Trophoblast cell (in vitro differentiated cells and primary cell): ENCODE data around the gene PPEF2.

Experiments used
- DNase-seq, 2 donors: peaks; one replicate each; pipeline ENCODE4 v3.0.0-alpha.2; 2016
- H2AFZ ChIP-seq: 2 replicates; pipeline ENCODE4 v1.6.1; 2013; ENCODE audit warnings: low read length, moderate library complexity, mild to moderate bottlenecking; ENCODE audit not compliant: insufficient read depth, poor library complexity
- H2AK5ac ChIP-seq: 2 replicates; pipeline ENCODE4 v1.6.1; 2013; ENCODE audit warnings: mild to moderate bottlenecking, low read length
- H2BK120ac ChIP-seq: 2 replicates; pipeline ENCODE4 v1.6.1; 2013; ENCODE audit warnings: low read length, mild to moderate bottlenecking, moderate library complexity; ENCODE audit not compliant: insufficient read depth, poor library complexity
- H2BK12ac ChIP-seq: 2 replicates; pipeline ENCODE4 v1.6.1; 2013; ENCODE audit warnings: mild to moderate bottlenecking, low read length, moderate library complexity
- H2BK5ac ChIP-seq: 2 replicates; pipeline ENCODE4 v1.6.1; 2013; ENCODE audit warnings: low read length, low read depth, moderate library complexity, mild to moderate bottlenecking; ENCODE audit not compliant: poor library complexity
- H3K14ac ChIP-seq: 2 replicates; pipeline ENCODE4 v1.6.1; 2013; ENCODE audit warnings: mild to moderate bottlenecking, low read length
- H3K18ac ChIP-seq: 2 replicates; pipeline ENCODE4 v1.6.1; 2013; ENCODE audit warnings: mild to moderate bottlenecking, low read length
- H3K23ac ChIP-seq: 2 replicates; pipeline ENCODE4 v1.6.1; 2013; ENCODE audit warnings: low read length
- H3K27ac ChIP-seq: 2 replicates; pipeline ENCODE4 v1.5.1; 2013; ENCODE audit warnings: low read depth, mild to moderate bottlenecking, inconsistent platforms, low read length, moderate library complexity
- H3K27me3 ChIP-seq: 2 replicates; pipeline ENCODE4 v1.6.1; 2013; ENCODE audit warnings: inconsistent platforms, mild to moderate bottlenecking, low read length, moderate library complexity; ENCODE audit not compliant: insufficient read depth
- H3K36me3 ChIP-seq, 2 experiments: 1 replicate in 1 of 2; 2 replicates in 1 of 2; pipeline ENCODE4 v1.6.1; 2013; ENCODE audit warnings: low read length in 2 of 2, mild to moderate bottlenecking in 2 of 2, moderate library complexity in 1 of 2; ENCODE audit not compliant: insufficient read depth in 2 of 2, control insufficient read depth in 1 of 2
- H3K4ac ChIP-seq: 2 replicates; pipeline ENCODE4 v1.6.1; 2013; ENCODE audit warnings: low read depth, mild to moderate bottlenecking, low read length, moderate library complexity
- H3K4me1 ChIP-seq, 2 experiments: 1 replicate in 1 of 2; 2 replicates in 1 of 2; pipeline ENCODE4 v1.6.1; 2013; ENCODE audit warnings: low read length in 2 of 2, mild to moderate bottlenecking in 2 of 2, moderate library complexity in 1 of 2; ENCODE audit not compliant: insufficient read depth in 2 of 2, control insufficient read depth in 1 of 2
- H3K4me2 ChIP-seq: 2 replicates; pipeline ENCODE4 v1.6.1; 2013; ENCODE audit warnings: inconsistent platforms, mild to moderate bottlenecking, low read length, moderate library complexity
- H3K4me3 ChIP-seq: 2 replicates; pipeline ENCODE4 v1.5.1; 2013; ENCODE audit warnings: mild to moderate bottlenecking, low read depth, low read length, inconsistent platforms
- H3K79me1 ChIP-seq: one replicate; pipeline ENCODE4 v1.6.1; 2013; ENCODE audit warnings: low read length
- H3K79me2 ChIP-seq: 2 replicates; pipeline ENCODE4 v1.6.1; 2013; ENCODE audit warnings: low read length, mild to moderate bottlenecking; ENCODE audit not compliant: control insufficient read depth, insufficient read depth, poor library complexity
- H3K9ac ChIP-seq: 2 replicates; pipeline ENCODE4 v1.6.1; 2013; ENCODE audit warnings: mild to moderate bottlenecking, low read length
- H3K9me3 ChIP-seq: 2 replicates; pipeline ENCODE4 v1.6.1; 2013; ENCODE audit warnings: low read depth, mild to moderate bottlenecking, control low read depth, inconsistent platforms, low read length; ENCODE audit not compliant: insufficient read depth
- H4K12ac ChIP-seq: 2 replicates; pipeline ENCODE4 v1.6.1; 2013; ENCODE audit warnings: low read depth, mild to moderate bottlenecking, low read length, moderate library complexity
- H4K8ac ChIP-seq: 2 replicates; pipeline ENCODE4 v1.6.1; 2013; ENCODE audit warnings: low read depth, mild to moderate bottlenecking, low read length, moderate library complexity
- H4K91ac ChIP-seq: one replicate; pipeline ENCODE4 v1.6.1; 2013; ENCODE audit warnings: low read depth, mild to moderate bottlenecking, low read length, moderate library complexity
- WGBS: extraction: QIAGEN DNeasy Blood & Tissue Kit; methylation state at CpG from one replicate; pipeline ENCODE4 v1.1.7; 2013; ENCODE audit warnings: missing lambda C conversion rate; ENCODE audit not compliant: insufficient read length, insufficient coverage; ENCODE audit errors: extremely low coverage; 5-methylcytosine and 5-hydroxymethylcytosine counted together

Gene PPEF2

DNA sequence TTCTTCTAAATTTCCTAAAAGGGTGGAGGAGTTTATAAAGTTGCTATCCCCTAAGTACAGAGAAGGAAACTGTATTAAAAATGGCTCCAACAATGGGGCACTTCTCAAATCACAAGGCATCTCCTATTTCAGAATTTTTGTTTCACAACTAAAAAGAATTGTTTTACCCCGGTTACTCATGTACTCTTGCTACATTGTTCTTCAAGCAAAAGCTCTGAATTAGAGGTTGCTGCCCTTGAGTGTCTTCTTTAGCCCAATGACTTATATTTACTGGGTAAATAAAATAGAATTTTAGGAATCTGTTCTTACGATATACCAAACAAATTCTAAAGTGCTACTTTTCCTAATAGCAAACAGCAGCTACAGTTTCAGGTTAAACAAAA lies 67.5 kb downstream of the PPEF2 start:
- H3K23ac ChIP-seq = no peak overlapping the region
- no peak overlapping the region for H2BK5ac ChIP-seq
- no CpG with 5 or more reads among the region's 2 CpGs for WGBS
- H3K9me3 ChIP-seq = no peaks in the 10 kb centered on the region
- H3K9ac ChIP-seq = no peak overlapping the region
- H3K79me1 ChIP-seq = no peaks in the 10 kb centered on the region
- no peak overlapping the region for H2BK12ac ChIP-seq
- H2AK5ac ChIP-seq = no peak overlapping the region
- H3K4ac ChIP-seq = no peak overlapping the region
- no peak overlapping the region for H2AFZ ChIP-seq
- no peaks in the 10 kb centered on the region for H3K36me3 ChIP-seq
- no peaks in the 10 kb centered on the region for H3K79me2 ChIP-seq
- no peak overlapping the region for H3K18ac ChIP-seq
- no peaks in the 10 kb centered on the region for H3K27me3 ChIP-seq
- H4K12ac ChIP-seq = no peak overlapping the region
- no peak overlapping the region for H2BK120ac ChIP-seq
- H4K8ac ChIP-seq = no peak overlapping the region
- peaks cover 0 to 2% of the 10 kb centered on the region in 2 experiments for H3K4me1 ChIP-seq
- no peak overlapping the region for H3K27ac ChIP-seq
- H4K91ac ChIP-seq = no peak overlapping the region
- DNase-seq = no peak
- H3K14ac ChIP-seq = no peak overlapping the region
- H3K4me2 ChIP-seq = no peak overlapping the region
- no peak overlapping the region for H3K4me3 ChIP-seq

DNA sequence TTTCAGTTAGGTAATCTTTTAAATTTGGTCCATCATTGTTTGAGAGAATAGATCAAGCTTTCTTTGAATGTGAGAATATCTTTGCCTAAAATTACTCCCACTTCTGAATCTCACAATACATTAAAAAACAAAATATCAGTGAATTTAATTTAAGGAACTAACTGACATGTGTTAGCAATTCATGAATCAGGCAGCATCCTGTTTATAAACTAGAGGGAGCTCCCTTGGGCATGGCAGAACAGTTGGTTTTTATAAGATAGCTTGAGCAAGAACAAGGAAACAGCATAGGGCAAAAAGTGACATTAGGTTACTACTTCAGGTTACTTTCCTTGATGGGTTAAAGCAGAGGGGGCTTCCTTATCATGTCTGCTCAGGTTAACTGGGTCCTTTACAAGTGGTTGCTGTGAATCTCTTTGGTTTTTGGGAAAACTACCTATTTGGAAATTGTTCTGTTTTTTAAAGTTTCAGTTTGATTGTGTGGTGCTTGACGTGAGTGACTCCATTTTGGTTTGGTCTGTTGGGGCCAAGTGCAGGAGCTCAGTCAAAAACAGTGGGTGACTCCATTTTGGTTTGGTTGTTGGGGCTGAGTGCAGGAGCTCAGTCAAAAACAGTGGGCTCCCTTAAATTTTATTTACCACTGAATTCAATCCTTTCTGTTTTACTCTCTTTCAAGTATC lies 68.0 kb downstream of the PPEF2 start:
- H2AFZ ChIP-seq = no peak overlapping the region
- H2BK120ac ChIP-seq = no peak overlapping the region
- no peak overlapping the region for H3K4me3 ChIP-seq
- H3K79me1 ChIP-seq = no peaks in the 10 kb centered on the region
- no CpG with 5 or more reads among the region's 1 CpG for WGBS
- H4K91ac ChIP-seq = no peak overlapping the region
- H3K9ac ChIP-seq = no peak overlapping the region
- H3K79me2 ChIP-seq = no peaks in the 10 kb centered on the region
- no peak overlapping the region for H2AK5ac ChIP-seq
- H4K8ac ChIP-seq = no peak overlapping the region
- H4K12ac ChIP-seq = no peak overlapping the region
- H3K27me3 ChIP-seq = no peaks in the 10 kb centered on the region
- H3K4ac ChIP-seq = no peak overlapping the region
- no peak overlapping the region for H3K4me2 ChIP-seq
- no peak overlapping the region for H3K23ac ChIP-seq
- no peak overlapping the region for H3K27ac ChIP-seq
- H2BK12ac ChIP-seq = no peak overlapping the region
- no peak overlapping the region for H3K14ac ChIP-seq
- H3K18ac ChIP-seq = no peak overlapping the region
- no peaks in the 10 kb centered on the region for H3K36me3 ChIP-seq
- H3K9me3 ChIP-seq = no peaks in the 10 kb centered on the region
- no peak for DNase-seq
- H3K4me1 ChIP-seq = peaks cover 0 to 1% of the 10 kb centered on the region in 2 experiments
- H2BK5ac ChIP-seq = no peak overlapping the region

DNA sequence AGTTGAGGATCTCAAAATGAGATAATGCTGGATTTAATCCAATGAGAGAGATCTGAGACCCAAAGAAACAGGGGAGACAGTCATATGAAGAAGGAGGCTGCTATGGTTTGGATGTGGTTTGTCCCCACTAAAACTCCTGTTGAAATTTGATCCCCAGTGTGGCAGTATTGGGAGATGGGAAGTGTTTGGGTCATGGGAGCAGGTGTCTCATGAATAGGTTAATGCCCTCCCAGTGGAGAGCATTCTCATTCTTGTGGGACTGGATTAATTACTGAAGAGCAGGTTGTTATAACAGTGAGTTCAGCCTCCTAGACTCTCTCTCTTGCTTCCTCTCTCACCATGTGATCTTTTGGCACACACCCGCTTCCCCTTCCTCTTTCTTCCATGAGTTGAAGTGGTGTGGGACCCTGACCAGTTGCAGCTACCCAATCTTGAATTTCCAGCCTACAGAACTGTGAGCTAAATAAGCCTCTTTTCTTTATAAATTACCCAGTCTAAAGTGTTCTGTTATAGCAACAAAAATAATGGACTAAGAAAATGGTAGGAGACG lies 70.3 kb downstream of the PPEF2 start:
- Histone ChIP-seq H3K4me1 (no peaks in the 10 kb centered on the region), H3K9me3 (no peaks in the 10 kb centered on the region), H2BK5ac (no peak overlapping the region), H3K27me3 (no peaks in the 10 kb centered on the region), H3K4me2 (no peak overlapping the region), H2AFZ (no peak overlapping the region), H3K79me1 (no peaks in the 10 kb centered on the region), H3K36me3 (no peaks in the 10 kb centered on the region), H4K8ac (no peak overlapping the region), H4K91ac (no peak overlapping the region), H3K79me2 (no peaks in the 10 kb centered on the region), H3K18ac (no peak overlapping the region), H2AK5ac (no peak overlapping the region), H2BK120ac (no peak overlapping the region), H3K14ac (no peak overlapping the region), H2BK12ac (no peak overlapping the region), H3K27ac (no peak overlapping the region), H4K12ac (no peak overlapping the region), H3K9ac (no peak overlapping the region), H3K4ac (no peak overlapping the region), H3K4me3 (no peak overlapping the region), H3K23ac (no peak overlapping the region)
- no peak for DNase-seq
- no CpG with 5 or more reads among the region's 2 CpGs for WGBS

DNA sequence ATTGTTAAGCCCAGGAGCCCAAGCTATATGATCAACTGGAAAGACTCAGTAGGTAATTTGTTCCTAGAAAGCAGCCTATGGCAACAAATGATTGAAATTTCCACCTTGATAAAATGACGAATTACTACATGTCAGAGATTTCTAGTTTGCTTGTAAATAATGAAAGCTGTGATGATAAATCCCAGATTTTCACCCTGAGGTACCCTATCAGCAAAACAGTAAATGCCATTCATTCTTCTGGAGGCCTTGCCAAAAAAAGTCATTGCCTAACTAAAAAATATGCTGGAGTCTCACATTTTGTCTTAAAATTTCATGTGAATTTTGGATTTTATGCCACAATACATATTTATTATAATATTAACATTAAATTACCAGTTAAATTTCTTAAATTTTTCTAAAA lies 71.3 kb downstream of the PPEF2 start:
- peak in 1 of 2 donors; percentile 19 for DNase-seq
- Histone ChIP-seq H4K91ac (no peak overlapping the region), H3K18ac (no peak overlapping the region), H3K9me3 (no peaks in the 10 kb centered on the region), H4K12ac (no peak overlapping the region), H3K27me3 (no peaks in the 10 kb centered on the region), H3K4me2 (no peak overlapping the region), H3K4me3 (no peak overlapping the region), H3K79me1 (no peaks in the 10 kb centered on the region), H4K8ac (no peak overlapping the region), H2BK5ac (no peak overlapping the region), H3K9ac (no peak overlapping the region), H3K4ac (no peak overlapping the region), H2BK12ac (no peak overlapping the region), H2AFZ (no peak overlapping the region), H3K23ac (no peak overlapping the region), H3K4me1 (no peaks in the 10 kb centered on the region), H3K79me2 (no peaks in the 10 kb centered on the region), H3K14ac (no peak overlapping the region), H2AK5ac (no peak overlapping the region), H2BK120ac (no peak overlapping the region), H3K27ac (no peak overlapping the region), H3K36me3 (no peaks in the 10 kb centered on the region)
- no CpG with 5 or more reads among the region's 1 CpG for WGBS
